Hepatocyte (in vitro differentiated cells): ENCODE data around the gene TGIF2. TPM values are rescaled to one million over a fixed set of nuclear protein-coding genes. Genes with fewer than 3 reads are reported as not detected.
A peak's percentile ranks its signal among the peaks of the same experiment; 100 is the strongest.
"Not testable (repeated sequence)": the region's sequence is repeated elsewhere in the genome, so short reads cannot be mapped to it uniquely, and the experiment has no call there.

ENCODE experiments used
- DNase-seq: peaks from one replicate; pipeline ENCODE4 v3.0.0-alpha.2; 2016; ENCODE audit warnings: low spot score
- H2AFZ ChIP-seq: fragments of 200-600 bp; sonication (generic); 2 replicates; pipeline ENCODE4 v1.6.0; 2016; ENCODE audit warnings: antibody characterized with exemption, mild to moderate bottlenecking
- H3K27ac ChIP-seq: fragments of 200-600 bp; sonication (generic); 2 replicates; pipeline ENCODE4 v1.5.1; 2016; ENCODE audit warnings: mild to moderate bottlenecking
- H3K27me3 ChIP-seq: fragments of 200-600 bp; sonication (generic); 2 replicates; pipeline ENCODE4 v1.6.1; 2016
- H3K36me3 ChIP-seq: fragments of 200-600 bp; sonication (generic); replicated peaks from 2 replicates; pipeline ENCODE4 v1.5.1; 2016; ENCODE audit warnings: low read depth; ENCODE audit not compliant: insufficient read depth
- H3K4me1 ChIP-seq: fragments of 200-600 bp; sonication (generic); 2 replicates; pipeline ENCODE4 v1.5.1; 2016; ENCODE audit warnings: mild to moderate bottlenecking, moderate library complexity; ENCODE audit not compliant: insufficient read depth
- H3K4me2 ChIP-seq: fragments of 200-600 bp; sonication (generic); 2 replicates; pipeline ENCODE4 v1.6.0; 2016
- H3K4me3 ChIP-seq: fragments of 200-600 bp; sonication (generic); 2 replicates; pipeline ENCODE4 v1.5.1; 2016; ENCODE audit warnings: mild to moderate bottlenecking
- H3K79me2 ChIP-seq: fragments of 200-600 bp; sonication (generic); 2 replicates; pipeline ENCODE4 v1.6.0; 2017; ENCODE audit warnings: mild to moderate bottlenecking
- H3K9me2 ChIP-seq: fragments of 200-600 bp; sonication (generic); replicated peaks from 2 replicates; pipeline ENCODE4 v1.6.0; 2017; ENCODE audit warnings: mild to moderate bottlenecking; ENCODE audit not compliant: insufficient read depth
- H3K9me3 ChIP-seq: fragments of 200-600 bp; sonication (generic); 2 replicates; pipeline ENCODE4 v1.5.1; 2016; ENCODE audit warnings: low read depth, mild to moderate bottlenecking
- H4K20me1 ChIP-seq: fragments of 200-600 bp; sonication (generic); 2 replicates; pipeline ENCODE4 v1.6.0; 2016; ENCODE audit warnings: mild to moderate bottlenecking; ENCODE audit not compliant: insufficient read depth, poor library complexity, severe bottlenecking
- EZH2 ChIP-seq: fragments of 200-600 bp; sonication (generic); IDR thresholded peaks from 2 replicates; pipeline ENCODE4 v1.6.1; 2016; ENCODE audit warnings: antibody characterized with exemption, mild to moderate bottlenecking, borderline replicate concordance
- EZH2phosphoT487 ChIP-seq: fragments of 200-600 bp; sonication (generic); IDR thresholded peaks from one replicate; pipeline ENCODE4 v1.6.1; 2018; ENCODE audit warnings: antibody characterized with exemption, mild to moderate bottlenecking, low read depth, moderate library complexity; ENCODE audit not compliant: unreplicated experiment, severe bottlenecking
- WGBS: methylation state at CpG from one replicate; pipeline ENCODE4 v1.1.6; 2016; ENCODE audit warnings: low lambda C conversion rate; ENCODE audit errors: missing lambda C conversion rate; 5-methylcytosine and 5-hydroxymethylcytosine counted together
- polyA plus RNA-seq: library from polyadenylated mRNA; unstranded; fragments of >200 nt; fragmentation: Nextera tagmentation; extraction: Ambion mirVana; gene quantifications from 2 replicates; pipeline ENCODE4 v1.2.1, GENCODE V29; 2016
- total RNA-seq: library from RNA; depleted of rRNA; stranded (reverse); fragments of >200 nt; gene quantifications from 2 replicates; pipeline ENCODE4 v1.2.3, GENCODE V29; 2014
- TF ChIP-seq, protein P1 (sequence below): fragments of 200-600 bp; sonication (generic); IDR thresholded peaks from 2 replicates; pipeline ENCODE4 v1.5.1; 2016; ENCODE audit warnings: antibody characterized with exemption, mild to moderate bottlenecking; ENCODE audit not compliant: poor library complexity

Gene TGIF2
- total and polyA plus RNA-seq, 2 experiments from 2014 or later: 30.6 to 38.5 TPM

DNA sequence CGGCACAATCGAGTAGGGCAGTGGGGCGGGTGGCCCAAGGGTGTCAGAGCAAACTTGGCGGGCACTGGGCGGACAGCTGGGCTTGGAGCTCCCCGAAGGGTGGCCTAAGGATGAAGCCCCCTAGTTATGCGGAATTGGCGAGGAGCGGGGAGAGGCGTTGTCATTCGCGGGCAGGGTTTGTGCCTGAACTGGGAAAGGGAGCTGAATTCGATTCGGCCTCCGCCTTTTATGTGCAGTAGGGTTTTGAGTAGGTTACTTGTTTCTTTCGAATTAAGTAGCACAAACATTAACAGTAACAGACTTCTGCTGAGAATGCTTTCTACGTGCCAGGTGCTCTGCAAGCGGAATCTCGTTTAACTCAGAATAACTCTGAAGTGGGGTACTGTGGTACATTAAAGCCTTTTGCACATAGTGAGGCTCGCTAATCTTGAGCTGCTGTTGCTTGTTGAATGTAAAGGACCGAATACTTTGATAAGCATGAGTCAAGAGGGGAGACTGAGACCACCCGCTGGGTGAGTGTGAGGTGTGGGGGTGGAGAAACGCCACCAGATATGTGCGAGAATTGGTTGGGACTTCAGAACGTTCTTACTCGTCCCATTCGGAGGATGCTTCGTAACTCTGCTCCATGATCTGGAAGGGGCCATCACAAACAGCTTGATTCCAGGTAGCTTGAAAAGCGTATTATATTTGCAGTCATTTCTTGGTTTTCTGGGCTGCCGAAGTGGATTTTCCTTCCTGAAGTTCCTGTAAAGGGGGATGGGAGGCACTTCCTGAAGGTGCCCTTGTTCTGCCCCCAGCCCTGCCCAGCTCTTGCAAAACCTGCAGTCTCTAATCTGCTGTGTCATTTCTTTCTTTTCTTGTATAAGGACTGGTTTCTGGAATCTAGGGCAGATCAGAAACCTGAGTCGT is 33.0 kb downstream of the TGIF2 start:
- Histone ChIP-seq H3K79me2 (peaks cover 38% of the 10 kb centered on the region), H3K27ac (peak overlapping the region; percentile 90), H3K27me3 (no peaks in the 10 kb centered on the region), H3K4me3 (peak overlapping the region; percentile 62), H2AFZ (peak overlapping the region; percentile 11), H3K9me2 (no peaks in the 10 kb centered on the region), H3K4me1 (peaks cover 8% of the 10 kb centered on the region), H3K9me3 (no peaks in the 10 kb centered on the region), H4K20me1 (peaks cover 5% of the 10 kb centered on the region), H3K36me3 (no peaks in the 10 kb centered on the region), H3K4me2 (peak overlapping the region; percentile 89)
- WGBS: 3% methylated on average over 31 of the region's 31 CpGs
- DNase-seq: peak; percentile 70
- TF ChIP-seq, protein P1, sequence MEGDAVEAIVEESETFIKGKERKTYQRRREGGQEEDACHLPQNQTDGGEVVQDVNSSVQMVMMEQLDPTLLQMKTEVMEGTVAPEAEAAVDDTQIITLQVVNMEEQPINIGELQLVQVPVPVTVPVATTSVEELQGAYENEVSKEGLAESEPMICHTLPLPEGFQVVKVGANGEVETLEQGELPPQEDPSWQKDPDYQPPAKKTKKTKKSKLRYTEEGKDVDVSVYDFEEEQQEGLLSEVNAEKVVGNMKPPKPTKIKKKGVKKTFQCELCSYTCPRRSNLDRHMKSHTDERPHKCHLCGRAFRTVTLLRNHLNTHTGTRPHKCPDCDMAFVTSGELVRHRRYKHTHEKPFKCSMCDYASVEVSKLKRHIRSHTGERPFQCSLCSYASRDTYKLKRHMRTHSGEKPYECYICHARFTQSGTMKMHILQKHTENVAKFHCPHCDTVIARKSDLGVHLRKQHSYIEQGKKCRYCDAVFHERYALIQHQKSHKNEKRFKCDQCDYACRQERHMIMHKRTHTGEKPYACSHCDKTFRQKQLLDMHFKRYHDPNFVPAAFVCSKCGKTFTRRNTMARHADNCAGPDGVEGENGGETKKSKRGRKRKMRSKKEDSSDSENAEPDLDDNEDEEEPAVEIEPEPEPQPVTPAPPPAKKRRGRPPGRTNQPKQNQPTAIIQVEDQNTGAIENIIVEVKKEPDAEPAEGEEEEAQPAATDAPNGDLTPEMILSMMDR: no peak
- TF ChIP-seq EZH2phosphoT487 (no peak), EZH2 (no peak)

DNA sequence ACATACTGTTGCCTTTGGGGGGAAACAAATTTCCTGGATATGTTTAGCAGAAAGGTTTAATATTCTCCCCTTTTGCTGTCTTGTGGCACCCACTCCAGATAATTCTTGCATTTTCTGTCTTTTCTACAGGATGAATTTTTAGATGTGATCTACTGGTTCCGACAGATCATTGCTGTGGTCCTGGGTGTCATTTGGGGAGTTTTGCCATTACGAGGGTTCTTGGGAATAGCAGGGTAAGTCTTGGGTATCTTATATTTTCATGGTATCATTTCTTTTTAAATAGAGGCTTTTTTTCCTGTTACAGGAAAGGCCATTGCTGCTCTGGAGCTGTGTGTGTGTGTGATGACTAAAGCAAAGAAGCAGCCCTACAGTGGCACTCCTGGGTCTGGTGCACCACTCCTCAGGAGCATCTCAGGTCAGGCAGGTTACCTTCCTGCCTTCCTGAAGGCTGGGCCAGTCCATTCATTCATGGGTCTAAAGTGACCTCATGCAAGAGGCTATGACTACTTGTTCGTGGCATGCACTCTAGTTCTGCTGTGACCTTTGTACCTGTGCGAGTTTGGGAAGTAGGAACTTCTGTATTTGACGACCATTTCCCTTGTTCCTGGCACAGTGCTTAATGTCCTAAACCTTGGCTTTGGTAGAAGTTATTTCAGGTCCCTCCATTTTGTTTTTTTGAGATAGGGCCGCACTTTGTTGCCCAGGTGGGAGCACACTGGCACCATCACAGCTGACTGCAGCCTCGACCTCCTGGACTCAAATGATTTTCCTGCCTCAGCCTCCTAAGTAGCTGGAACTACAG is 34.4 kb downstream of the TGIF2 start:
- H3K27ac ChIP-seq: peak overlapping the region; percentile 90
- peaks cover 5% of the 10 kb centered on the region for H4K20me1 ChIP-seq
- H3K9me2 ChIP-seq: no peaks in the 10 kb centered on the region
- peak; percentile 67 for DNase-seq
- H3K36me3 ChIP-seq: no peaks in the 10 kb centered on the region
- no peaks in the 10 kb centered on the region for H3K27me3 ChIP-seq
- H3K79me2 ChIP-seq: peaks cover 38% of the 10 kb centered on the region
- H3K9me3 ChIP-seq: no peaks in the 10 kb centered on the region
- H3K4me1 ChIP-seq: peaks cover 8% of the 10 kb centered on the region
- 79% methylated on average over 7 of the region's 7 CpGs for WGBS
- no peak overlapping the region for H2AFZ ChIP-seq
- no peak for TF ChIP-seq EZH2
- TF ChIP-seq, protein P1: no peak
- no peak for TF ChIP-seq EZH2phosphoT487
- H3K4me3 ChIP-seq: no peak overlapping the region
- peak overlapping the region; percentile 89 for H3K4me2 ChIP-seq

DNA sequence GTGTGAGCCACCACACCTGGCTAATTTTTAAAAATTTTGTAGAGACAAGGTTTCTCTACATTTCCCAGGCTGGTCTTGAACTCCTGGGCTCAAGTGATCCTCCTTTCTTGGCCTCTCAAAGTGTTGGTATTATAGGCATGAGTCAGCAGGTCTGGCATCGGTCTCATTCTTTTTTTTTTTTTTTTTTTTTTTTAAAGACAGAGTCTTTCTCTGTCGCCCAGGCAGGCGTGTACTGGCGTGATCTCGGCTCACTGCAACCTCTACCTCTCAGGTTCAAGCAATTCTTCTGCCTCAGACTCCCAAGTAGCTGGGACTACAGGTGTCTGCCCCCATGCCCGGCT is 35.0 kb downstream of the TGIF2 start:
- H3K36me3 ChIP-seq: not testable (repeated sequence)

DNA sequence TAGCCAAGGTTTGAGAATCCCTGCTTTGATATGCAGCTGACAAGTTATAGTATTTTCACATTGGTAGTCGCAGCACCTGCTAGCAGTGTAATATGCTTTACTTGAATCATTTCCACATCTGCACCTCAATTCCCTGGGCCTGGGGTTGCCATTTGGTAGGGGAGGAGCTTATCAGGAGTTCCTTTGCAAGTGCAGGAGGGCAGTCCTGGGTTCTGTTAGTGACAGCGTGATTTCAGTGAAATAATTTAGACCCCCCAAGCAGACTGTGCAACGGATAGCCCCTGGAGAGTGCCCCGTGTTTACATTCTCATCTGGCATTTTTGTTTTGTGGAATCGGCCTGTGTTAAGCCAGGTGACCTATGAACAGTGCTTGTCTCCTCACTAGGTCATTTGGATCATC is 38.2 kb downstream of the TGIF2 start:
- WGBS: 94% methylated on average over 5 of the region's 5 CpGs
- peaks cover 5% of the 10 kb centered on the region for H4K20me1 ChIP-seq
- H3K79me2 ChIP-seq: peaks cover 29% of the 10 kb centered on the region
- no peaks in the 10 kb centered on the region for H3K27me3 ChIP-seq
- no peak overlapping the region for H3K4me3 ChIP-seq
- H3K27ac ChIP-seq: no peak overlapping the region
- DNase-seq: no peak
- H3K36me3 ChIP-seq: no peaks in the 10 kb centered on the region
- no peak overlapping the region for H3K4me2 ChIP-seq
- no peaks in the 10 kb centered on the region for H3K9me3 ChIP-seq
- no peak overlapping the region for H2AFZ ChIP-seq
- no peaks in the 10 kb centered on the region for H3K9me2 ChIP-seq
- H3K4me1 ChIP-seq: peaks cover 4% of the 10 kb centered on the region
- TF ChIP-seq EZH2 (no peak), EZH2phosphoT487 (no peak)
- TF ChIP-seq, protein P1: no peak

More for the DNA sequence above, 35.0 kb downstream of the TGIF2 start:
- H3K4me1 ChIP-seq, H3K9me3 ChIP-seq, H3K9me2 ChIP-seq, H4K20me1 ChIP-seq, H2AFZ ChIP-seq, H3K4me3 ChIP-seq, H3K27me3 ChIP-seq, DNase-seq: not testable (repeated sequence)
- 94% methylated on average over 6 of the region's 6 CpGs for WGBS
- H3K79me2 ChIP-seq: peaks cover 38% of the 10 kb centered on the region
- peak overlapping the region; percentile 90 for H3K27ac ChIP-seq
- H3K4me2 ChIP-seq: peak overlapping the region; percentile 55
